HCT116 (cell line): ENCODE measurements around the gene TMEM209.

Experiments used
- CTCF ChIP-seq, 3 experiments: fragments of 200-600 bp in 1 of 3; sonication (generic) in 1 of 3; IDR thresholded peaks in 2 of 3; conservative IDR thresholded peaks in 1 of 3; 2 replicates each; pipeline ENCODE4 v1.5.1; 2012 to 2017; ENCODE audit warnings: low read depth in 2 of 3, low read length in 2 of 3, antibody characterized with exemption in 1 of 3, borderline replicate concordance in 1 of 3, control low read depth in 1 of 3, mild to moderate bottlenecking in 1 of 3, mixed read lengths in 1 of 3, mixed run types in 1 of 3, moderate library complexity in 1 of 3; ENCODE audit not compliant: insufficient read depth in 1 of 3
- EGR1 ChIP-seq: IDR thresholded peaks from 2 replicates; pipeline ENCODE4 v1.6.1; 2012; ENCODE audit warnings: low read depth
- EZH2 ChIP-seq: fragments of 200-600 bp; sonication (generic); IDR thresholded peaks from 2 replicates; pipeline ENCODE4 v1.6.1; 2017; ENCODE audit warnings: antibody characterized with exemption, mixed run types
- FOSL1 ChIP-seq: IDR thresholded peaks from 2 replicates; pipeline ENCODE4 v1.6.1; 2012; ENCODE audit warnings: low read depth
- JUND ChIP-seq: IDR thresholded peaks from 2 replicates; pipeline ENCODE4 v1.6.1; 2012
- MAX ChIP-seq: IDR thresholded peaks from 2 replicates; pipeline ENCODE4 v1.6.1; 2012
- POLR2A ChIP-seq: IDR thresholded peaks from 2 replicates; pipeline ENCODE4 v1.7.0; 2011; ENCODE audit warnings: borderline replicate concordance; ENCODE audit not compliant: insufficient read depth, insufficient read length; ENCODE audit errors: extremely low read depth
- POLR2AphosphoS5 ChIP-seq: IDR thresholded peaks from 2 replicates; pipeline ENCODE4 v1.6.1; 2011; ENCODE audit warnings: mild to moderate bottlenecking, low read depth, low read length, moderate library complexity
- RAD21 ChIP-seq: IDR thresholded peaks from 2 replicates; pipeline ENCODE4 v1.6.1; 2012; ENCODE audit warnings: low read depth, mild to moderate bottlenecking
- REST ChIP-seq: IDR thresholded peaks from 2 replicates; pipeline ENCODE4 v1.6.1; 2012; ENCODE audit warnings: low read depth
- SIN3A ChIP-seq: IDR thresholded peaks from 2 replicates; pipeline ENCODE4 v1.6.1; 2012; ENCODE audit warnings: low read depth
- YY1 ChIP-seq: IDR thresholded peaks from 2 replicates; pipeline ENCODE4 v1.6.1; 2011; ENCODE audit warnings: low read length, low read depth, moderate library complexity, mild to moderate bottlenecking; ENCODE audit not compliant: insufficient replicate concordance; ENCODE audit errors: extremely low read depth

- TF ChIP-seq CTCF (IDR thresholded peaks at IDR 0.05 in 2 of 3, conservative IDR thresholded peaks at IDR 0.05 in 1 of 3; ENCODE audit: borderline replicate concordance in 1 of 3, insufficient read depth in 1 of 3, low read depth in 2 of 3, low read length in 2 of 3), result no peak
- TF ChIP-seq EZH2, result no peak
- TF ChIP-seq POLR2A, result no peak
- TF ChIP-seq POLR2AphosphoS5, result no peak
- no peak for TF ChIP-seq FOSL1
- TF ChIP-seq EGR1, result no peak
- no peak for TF ChIP-seq REST
- TF ChIP-seq MAX, result no peak
- TF ChIP-seq YY1, result no peak
- no peak for TF ChIP-seq RAD21
- no peak for TF ChIP-seq JUND
- no peak for TF ChIP-seq SIN3A
These were observed 22.8 kb upstream of the TMEM209 start for GRCh38 chr7:130227883-130228575.
